Suprapubic skin (tissue), 4 donors: Measurements from ENCODE around the gene MTCH1.

ENCODE experiments used
- EP300 ChIP-seq: sonication (generic); formaldehyde crosslinking; IDR thresholded peaks from one replicate; pipeline ENCODE4 v1.6.1; 2017; ENCODE audit warnings: antibody characterized with exemption
- POLR2AphosphoS5 ChIP-seq, 3 donors: sonication (generic); formaldehyde crosslinking; IDR thresholded peaks; one replicate each; pipeline ENCODE4 v1.6.1; 2017; ENCODE audit warnings: antibody characterized with exemption in 3 of 3
- TF ChIP-seq, protein P1 (sequence below), 2 donors: fragments of 200-600 bp in 1 of 2; fragments of 450-650 bp in 1 of 2; sonication (generic) in 1 of 2; IDR thresholded peaks; one replicate each; pipeline ENCODE4 v1.5.1; 2016 to 2019; ENCODE audit warnings: antibody characterized with exemption in 2 of 2, mild to moderate bottlenecking in 1 of 2, moderate library complexity in 1 of 2

DNA sequence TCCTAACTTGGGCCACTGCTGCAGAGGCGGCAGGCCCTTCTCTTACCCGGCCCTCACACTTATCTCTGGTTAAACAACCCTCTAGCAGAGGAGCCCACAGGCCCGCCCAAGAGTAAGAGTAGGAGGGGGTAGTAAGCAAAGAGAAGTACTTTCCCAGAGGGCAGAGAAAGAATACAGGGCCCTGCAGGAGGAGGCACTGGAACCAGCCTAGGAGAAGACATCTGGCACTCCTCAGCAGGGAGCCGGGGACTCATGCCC lies 10.1 kb downstream of the MTCH1 start:
- TF ChIP-seq, protein P1, sequence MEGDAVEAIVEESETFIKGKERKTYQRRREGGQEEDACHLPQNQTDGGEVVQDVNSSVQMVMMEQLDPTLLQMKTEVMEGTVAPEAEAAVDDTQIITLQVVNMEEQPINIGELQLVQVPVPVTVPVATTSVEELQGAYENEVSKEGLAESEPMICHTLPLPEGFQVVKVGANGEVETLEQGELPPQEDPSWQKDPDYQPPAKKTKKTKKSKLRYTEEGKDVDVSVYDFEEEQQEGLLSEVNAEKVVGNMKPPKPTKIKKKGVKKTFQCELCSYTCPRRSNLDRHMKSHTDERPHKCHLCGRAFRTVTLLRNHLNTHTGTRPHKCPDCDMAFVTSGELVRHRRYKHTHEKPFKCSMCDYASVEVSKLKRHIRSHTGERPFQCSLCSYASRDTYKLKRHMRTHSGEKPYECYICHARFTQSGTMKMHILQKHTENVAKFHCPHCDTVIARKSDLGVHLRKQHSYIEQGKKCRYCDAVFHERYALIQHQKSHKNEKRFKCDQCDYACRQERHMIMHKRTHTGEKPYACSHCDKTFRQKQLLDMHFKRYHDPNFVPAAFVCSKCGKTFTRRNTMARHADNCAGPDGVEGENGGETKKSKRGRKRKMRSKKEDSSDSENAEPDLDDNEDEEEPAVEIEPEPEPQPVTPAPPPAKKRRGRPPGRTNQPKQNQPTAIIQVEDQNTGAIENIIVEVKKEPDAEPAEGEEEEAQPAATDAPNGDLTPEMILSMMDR (IDR thresholded peaks at IDR 0.05), result no peak
- TF ChIP-seq EP300, result no peak
- no peak for TF ChIP-seq POLR2AphosphoS5 (IDR thresholded peaks at IDR 0.05)
